ENCODE results near the gene HP1BP3. TPM values are rescaled to one million over a fixed set of nuclear protein-coding genes. Genes with fewer than 3 reads are reported as not detected.

The HP1BP3 gene
- total RNA-seq, 4 donors from 2014 or later, result 73.9 to 121 (median 108) TPM

GRCh38 chr1:20819818-20820217, 32.7 kb upstream of the HP1BP3 start:
- TF ChIP-seq CTCF (IDR thresholded peaks at IDR 0.05 in 4 of 5, conservative IDR thresholded peaks at IDR 0.05 in 1 of 5) (no peak), POLR2A (IDR thresholded peaks at IDR 0.05) (no peak)
- in situ Hi-C loops (cut with MboI; ENCODE audit: low sequenced_read_pairs in 4 of 4) (no loop called here), intact Hi-C loops (cut with DNase I; ENCODE audit: low total_unique reads) (no loop called here)
- Histone ChIP-seq H3K27me3 (no peaks in the 10 kb centered on the region), H3K4me3 (no peak overlapping the region), H3K4me1 (peaks cover 15% of the 10 kb centered on the region in 2 donors), H3K27ac (no peak overlapping the region), H3K36me3 (peaks cover 0 to 23% of the 10 kb centered on the region in 2 donors), H3K9me3 (no peaks in the 10 kb centered on the region)
- DNase-seq (no peak), ATAC-seq (no peak)

- Histone ChIP-seq H3K27me3 (no peaks in the 10 kb centered on the region), H3K4me1 (no peaks in the 10 kb centered on the region), H3K27ac (no peak overlapping the region), H3K4me3 (no peak overlapping the region), H3K36me3 (peaks cover 0 to 34% of the 10 kb centered on the region in 2 donors), H3K9me3 (no peaks in the 10 kb centered on the region)
- in situ Hi-C loops (cut with MboI; ENCODE audit: low sequenced_read_pairs in 4 of 4) (no loop called here), intact Hi-C loops (cut with DNase I; ENCODE audit: low total_unique reads) (no loop called here)
- TF ChIP-seq POLR2A (IDR thresholded peaks at IDR 0.05), result no peak
- no peak for TF ChIP-seq CTCF (IDR thresholded peaks at IDR 0.05 in 4 of 5, conservative IDR thresholded peaks at IDR 0.05 in 1 of 5)
- DNase-seq (no peak), ATAC-seq (no peak)
These were observed 27.4 kb upstream of the HP1BP3 start for GRCh38 chr1:20814534-20814871.

- Histone ChIP-seq H3K27ac (no peak overlapping the region), H3K4me3 (no peak overlapping the region), H3K4me1 (no peaks in the 10 kb centered on the region), H3K9me3 (no peaks in the 10 kb centered on the region), H3K27me3 (no peaks in the 10 kb centered on the region), H3K36me3 (peaks cover 0 to 31% of the 10 kb centered on the region in 2 donors)
- ATAC-seq, result no peak
- DNase-seq, result no peak
- in situ Hi-C loops (cut with MboI; ENCODE audit: low sequenced_read_pairs in 4 of 4) (no loop called here), intact Hi-C loops (cut with DNase I; ENCODE audit: low total_unique reads) (no loop called here)
- TF ChIP-seq POLR2A (IDR thresholded peaks at IDR 0.05) (no peak), CTCF (IDR thresholded peaks at IDR 0.05 in 4 of 5, conservative IDR thresholded peaks at IDR 0.05 in 1 of 5) (no peak)
These were observed 24.8 kb upstream of the HP1BP3 start for GRCh38 chr1:20811916-20812315.

- H3K27me3 ChIP-seq, result no peaks in the 10 kb centered on the region
- H3K4me1 ChIP-seq, result peaks cover 0 to under 1% of the 10 kb centered on the region in 2 donors
- no peak for DNase-seq
- in situ Hi-C loops (cut with MboI; ENCODE audit: low sequenced_read_pairs in 4 of 4) (no loop called here), intact Hi-C loops (cut with DNase I; ENCODE audit: low total_unique reads) (no loop called here)
- H3K9me3 ChIP-seq, result no peaks in the 10 kb centered on the region
- no peaks in the 10 kb centered on the region for H3K36me3 ChIP-seq
- H3K4me3 ChIP-seq, result no peak overlapping the region
- no peak overlapping the region for H3K27ac ChIP-seq
- no peak for ATAC-seq
- TF ChIP-seq CTCF (IDR thresholded peaks at IDR 0.05 in 4 of 5, conservative IDR thresholded peaks at IDR 0.05 in 1 of 5) (no peak), POLR2A (IDR thresholded peaks at IDR 0.05) (no peak)
These were observed 6.1 kb upstream of the HP1BP3 start for GRCh38 chr1:20793236-20793635.

- Histone ChIP-seq H3K9me3 (no peaks in the 10 kb centered on the region), H3K27me3 (no peaks in the 10 kb centered on the region), H3K36me3 (no peaks in the 10 kb centered on the region), H3K4me1 (peaks cover 3 to 6% of the 10 kb centered on the region in 2 donors), H3K27ac (no peak overlapping the region), H3K4me3 (no peak overlapping the region)
- DNase-seq (no peak), ATAC-seq (no peak)
- no peak for TF ChIP-seq POLR2A (IDR thresholded peaks at IDR 0.05)
- TF ChIP-seq CTCF (IDR thresholded peaks at IDR 0.05 in 4 of 5, conservative IDR thresholded peaks at IDR 0.05 in 1 of 5), result no peak
- in situ Hi-C loops (cut with MboI; ENCODE audit: low sequenced_read_pairs in 4 of 4) (no loop called here), intact Hi-C loops (cut with DNase I; ENCODE audit: low total_unique reads) (no loop called here)
These were observed 5.1 kb upstream of the HP1BP3 start for GRCh38 chr1:20792196-20792595.

Data from gastrocnemius medialis (tissue), 4 donors.